Endothelial cell of umbilical vein (primary cell): ENCODE measurements around the gene TMPRSS3. TPM values are rescaled to one million over a fixed set of nuclear protein-coding genes. Genes with fewer than 3 reads are reported as not detected.

Experiments used
- BruUV-seq: library from RNA; stranded (reverse); fragments of 400-500 nt; replicated peaks from 2 replicates; lab custom pipeline; 2021; lab: Mats Ljungman, UMichigan
- CTCF ChIA-PET: fragments of 300-600, 350-600 bp; sonication (Branson Sonifier 250); formaldehyde crosslinking; loops from one replicate; lab custom pipeline; 2021; ENCODE audit warnings: antibody characterized with exemption, inconsistent platforms; lab: Charles Lee
- POLR2A ChIA-PET: fragments of 300-600, 350-600 bp; sonication (Branson Sonifier 250); formaldehyde crosslinking; loops from one replicate; lab custom pipeline; 2021; ENCODE audit warnings: antibody characterized with exemption, inconsistent platforms; lab: Charles Lee
- DNase-seq: peaks from one replicate; pipeline ENCODE4 v3.0.0-alpha.2; 2011; ENCODE audit warnings: low read depth, low spot score
- FAIRE-seq: peaks from 2 replicates; lab custom pipeline; 2011; peaks lifted over from hg19 to GRCh38; lab: Jason Lieb, UNC
- H2AFZ ChIP-seq: 2 replicates; pipeline ENCODE4 v1.6.0; 2012; ENCODE audit warnings: low read depth, low read length, control low read depth, inconsistent platforms
- H3K27ac ChIP-seq: 2 replicates; pipeline ENCODE4 v1.5.1; 2011; ENCODE audit warnings: low read depth, mild to moderate bottlenecking, control low read depth, low read length, moderate library complexity; ENCODE audit not compliant: insufficient read depth
- H3K27me3 ChIP-seq, 2 experiments: 2 replicates each; pipeline versions ENCODE4 v1.6.0 to v1.6.1; 2011; ENCODE audit warnings: low read length in 2 of 2, mixed read lengths in 1 of 2; ENCODE audit not compliant: control insufficient read depth in 2 of 2, insufficient read depth in 2 of 2
- H3K36me3 ChIP-seq, 2 experiments: 2 replicates in 1 of 2; 3 replicates in 1 of 2; pipeline ENCODE4 v1.5.1; 2011; ENCODE audit warnings: low read length in 2 of 2, mild to moderate bottlenecking in 1 of 2, moderate library complexity in 1 of 2; ENCODE audit not compliant: control insufficient read depth in 2 of 2, insufficient read depth in 2 of 2; ENCODE audit errors: extremely low read depth in 1 of 2
- H3K4me1 ChIP-seq: 3 replicates; pipeline ENCODE4 v1.5.1; 2011; ENCODE audit warnings: mild to moderate bottlenecking, low read length; ENCODE audit not compliant: control insufficient read depth, insufficient read depth; ENCODE audit errors: extremely low read depth
- H3K4me2 ChIP-seq: 2 replicates; pipeline ENCODE4 v1.6.1; 2011; ENCODE audit warnings: low read length, control low read depth, mixed read lengths; ENCODE audit not compliant: insufficient read depth
- H3K4me3 ChIP-seq, 3 experiments: fragments of 200-600 bp in 1 of 3; sonication (generic), shearing (Covaris generic) in 1 of 3; replicated peaks in 1 of 3; 2 replicates each; pipeline ENCODE4 v1.5.1; 2011 to 2016; ENCODE audit warnings: control low read depth in 3 of 3, low read length in 3 of 3, mild to moderate bottlenecking in 2 of 3, inconsistent platforms in 1 of 3, low read depth in 1 of 3, moderate library complexity in 1 of 3; ENCODE audit not compliant: insufficient read depth in 1 of 3
- H3K79me2 ChIP-seq: 2 replicates; pipeline ENCODE4 v1.6.0; 2012; ENCODE audit warnings: low read length, inconsistent platforms; ENCODE audit not compliant: control insufficient read depth, insufficient read depth
- H3K9ac ChIP-seq: replicated peaks from 2 replicates; pipeline ENCODE3; 2011; ENCODE audit warnings: low read length, control low read depth; ENCODE audit not compliant: insufficient read depth; ENCODE audit errors: extremely low read depth
- H3K9me1 ChIP-seq: replicated peaks from 3 replicates; pipeline ENCODE4 v1.6.0; 2011; ENCODE audit warnings: mild to moderate bottlenecking, low read length; ENCODE audit not compliant: control insufficient read depth, insufficient read depth; ENCODE audit errors: extremely low read depth
- H3K9me3 ChIP-seq: replicated peaks from 2 replicates; pipeline ENCODE4 v1.5.1; 2012; ENCODE audit warnings: low read length, inconsistent platforms; ENCODE audit not compliant: control insufficient read depth, insufficient read depth
- H4K20me1 ChIP-seq: replicated peaks from 2 replicates; pipeline ENCODE3; 2011; ENCODE audit warnings: mild to moderate bottlenecking, low read length; ENCODE audit not compliant: control insufficient read depth, insufficient read depth; ENCODE audit errors: extremely low read depth
- EZH2 ChIP-seq: IDR thresholded peaks from 2 replicates; pipeline ENCODE4 v1.6.1; 2012; ENCODE audit warnings: borderline replicate concordance, low read depth, mild to moderate bottlenecking, moderate library complexity, low read length, inconsistent platforms; ENCODE audit not compliant: severe bottlenecking
- FOS ChIP-seq: IDR thresholded peaks from 2 replicates; pipeline ENCODE4 v1.6.1; 2011; ENCODE audit warnings: mild to moderate bottlenecking, low read length, moderate library complexity, borderline replicate concordance; ENCODE audit not compliant: insufficient read depth
- GATA2 ChIP-seq: IDR thresholded peaks from 2 replicates; pipeline ENCODE4 v1.7.0; 2011; ENCODE audit warnings: low read depth, mild to moderate bottlenecking, moderate library complexity, mixed read lengths, low read length; ENCODE audit not compliant: insufficient read length, insufficient read depth
- JUN ChIP-seq: IDR thresholded peaks from 2 replicates; pipeline ENCODE4 v1.6.1; 2011; ENCODE audit warnings: borderline replicate concordance, low read depth; ENCODE audit not compliant: insufficient read length, insufficient read depth
- MAX ChIP-seq: IDR thresholded peaks from 2 replicates; pipeline ENCODE4 v1.6.1; 2011; ENCODE audit not compliant: insufficient read depth, insufficient read length
- MYC ChIP-seq: IDR thresholded peaks from one replicate; pipeline ENCODE4 v1.6.1; 2011; ENCODE audit warnings: mild to moderate bottlenecking, low read depth, low read length
- POLR2A ChIP-seq: IDR thresholded peaks from 2 replicates; pipeline ENCODE4 v1.6.1; 2012; ENCODE audit warnings: low read depth, mild to moderate bottlenecking, control low read depth, low read length
- POLR2AphosphoS5 ChIP-seq: IDR thresholded peaks from 2 replicates; pipeline ENCODE4 v1.6.1; 2012; ENCODE audit warnings: low read depth, mild to moderate bottlenecking, control low read depth, low read length, moderate library complexity; ENCODE audit not compliant: insufficient read depth
- dilution Hi-C: fragments of 300-500 bp; cut with MboI; formaldehyde crosslinking; loops from one replicate; pipeline ENCODE4 v1.15.0; 2019; ENCODE audit warnings: low sequenced_read_pairs; ENCODE audit not compliant: extremely low pct_ligation_motif_present
- intact Hi-C: fragments of 100-400 bp; cut with micrococcal nuclease; formaldehyde crosslinking; loops from one replicate; pipeline ENCODE4 v1.10.0; 2022
- polyA plus RNA-seq, 4 experiments: library from polyadenylated mRNA; depleted of rRNA in 3 of 4; stranded (reverse) in 3 of 4; unstranded in 1 of 4; fragments of >200 nt; gene quantifications; 2 replicates each; pipeline versions ENCODE4 v1.2.1 to v1.2.3, GENCODE V29; 2011 to 2012; ENCODE audit warnings: missing spikeins in 1 of 4
- total RNA-seq: library from RNA; stranded (reverse); gene quantifications from 2 replicates; pipeline ENCODE4 v1.2.3, GENCODE V29; 2021
- TF ChIP-seq, protein P1 (sequence below), 2 donors: IDR thresholded peaks; 1 replicate in 1 of 2; 2 replicates in 1 of 2; pipeline ENCODE4 v1.5.1; 2011; ENCODE audit warnings: low read length in 2 of 2, mild to moderate bottlenecking in 2 of 2, moderate library complexity in 2 of 2, control low read depth in 1 of 2, inconsistent platforms in 1 of 2, low read depth in 1 of 2; ENCODE audit not compliant: insufficient read depth in 1 of 2; ENCODE audit errors: extremely low read depth in 1 of 2

Gene TMPRSS3
- total and polyA plus RNA-seq, 2 donors (not counting 3 experiments of a cell fraction or from before 2014, with no cell fraction given): not detected

- no peak overlapping the region for H3K9ac ChIP-seq
- no peaks in the 10 kb centered on the region for H4K20me1 ChIP-seq
- H2AFZ ChIP-seq: no peak overlapping the region
- peaks cover 2 to 19% of the 10 kb centered on the region in 2 experiments for H3K27me3 ChIP-seq
- no peak for FAIRE-seq
- DNase-seq: no peak
- H3K4me3 ChIP-seq: no peak overlapping the region
- no peak overlapping the region for H3K27ac ChIP-seq
- no peaks in the 10 kb centered on the region for H3K9me1 ChIP-seq
- H3K79me2 ChIP-seq: no peaks in the 10 kb centered on the region
- no peaks in the 10 kb centered on the region for H3K36me3 ChIP-seq
- no peaks in the 10 kb centered on the region for H3K4me1 ChIP-seq
- TF ChIP-seq EZH2 (no peak), POLR2AphosphoS5 (no peak), FOS (no peak), MAX (no peak), MYC (no peak), POLR2A (no peak), GATA2 (no peak), JUN (no peak)
- TF ChIP-seq, protein P1, sequence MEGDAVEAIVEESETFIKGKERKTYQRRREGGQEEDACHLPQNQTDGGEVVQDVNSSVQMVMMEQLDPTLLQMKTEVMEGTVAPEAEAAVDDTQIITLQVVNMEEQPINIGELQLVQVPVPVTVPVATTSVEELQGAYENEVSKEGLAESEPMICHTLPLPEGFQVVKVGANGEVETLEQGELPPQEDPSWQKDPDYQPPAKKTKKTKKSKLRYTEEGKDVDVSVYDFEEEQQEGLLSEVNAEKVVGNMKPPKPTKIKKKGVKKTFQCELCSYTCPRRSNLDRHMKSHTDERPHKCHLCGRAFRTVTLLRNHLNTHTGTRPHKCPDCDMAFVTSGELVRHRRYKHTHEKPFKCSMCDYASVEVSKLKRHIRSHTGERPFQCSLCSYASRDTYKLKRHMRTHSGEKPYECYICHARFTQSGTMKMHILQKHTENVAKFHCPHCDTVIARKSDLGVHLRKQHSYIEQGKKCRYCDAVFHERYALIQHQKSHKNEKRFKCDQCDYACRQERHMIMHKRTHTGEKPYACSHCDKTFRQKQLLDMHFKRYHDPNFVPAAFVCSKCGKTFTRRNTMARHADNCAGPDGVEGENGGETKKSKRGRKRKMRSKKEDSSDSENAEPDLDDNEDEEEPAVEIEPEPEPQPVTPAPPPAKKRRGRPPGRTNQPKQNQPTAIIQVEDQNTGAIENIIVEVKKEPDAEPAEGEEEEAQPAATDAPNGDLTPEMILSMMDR (IDR thresholded peaks at IDR 0.05; ENCODE audit: extremely low read depth in 1 of 2, insufficient read depth in 1 of 2, low read depth in 1 of 2, low read length in 2 of 2): no peak
- ChIA-PET CTCF (no interaction called here), POLR2A (no interaction called here)
- intact Hi-C loops (no loop called here), dilution Hi-C loops (no loop called here)
- no peak overlapping the region for H3K4me2 ChIP-seq
- BruUV-seq: no TSS peak
- no peaks in the 10 kb centered on the region for H3K9me3 ChIP-seq
Measured at GRCh38 chr21:42387164-42387563, 8.7 kb downstream of the TMPRSS3 start.
